ENCODE measurements around the gene PRSS56. TPM values are rescaled to one million over a fixed set of nuclear protein-coding genes. Genes with fewer than 3 reads are reported as not detected.

Gene PRSS56
- total RNA-seq, 1 donor from 2014 or later: not detected

- H3K27ac ChIP-seq: no peak overlapping the region
- no peaks in the 10 kb centered on the region for H3K36me3 ChIP-seq
- no peak for TF ChIP-seq CTCF (IDR thresholded peaks at IDR 0.05)
- no peaks in the 10 kb centered on the region for H3K4me1 ChIP-seq
- intact Hi-C loops (cut with DNase I): no loop called here
- no peak overlapping the region for H3K4me3 ChIP-seq
- H3K27me3 ChIP-seq: no peaks in the 10 kb centered on the region
- H3K9me3 ChIP-seq: no peaks in the 10 kb centered on the region
- no peak for DNase-seq (ENCODE audit: low spot score in 2 of 2)
Observed at GRCh38 chr2:232512602-232513001, 7.6 kb upstream of the PRSS56 start.

GRCh38 chr2:232513353-232513752 lies 6.8 kb upstream of the PRSS56 start:
- H3K4me1 ChIP-seq: no peaks in the 10 kb centered on the region
- no peak overlapping the region for H3K4me3 ChIP-seq
- no peak overlapping the region for H3K27ac ChIP-seq
- no peak for TF ChIP-seq CTCF (IDR thresholded peaks at IDR 0.05)
- no peaks in the 10 kb centered on the region for H3K27me3 ChIP-seq
- intact Hi-C loops (cut with DNase I): no loop called here
- no peak for DNase-seq (ENCODE audit: low spot score in 2 of 2)
- H3K36me3 ChIP-seq: no peaks in the 10 kb centered on the region
- no peaks in the 10 kb centered on the region for H3K9me3 ChIP-seq

GRCh38 chr2:232515639-232516038 lies 4.5 kb upstream of the PRSS56 start:
- no peak for TF ChIP-seq CTCF (IDR thresholded peaks at IDR 0.05)
- Histone ChIP-seq H3K36me3 (no peaks in the 10 kb centered on the region), H3K4me1 (no peaks in the 10 kb centered on the region), H3K9me3 (no peaks in the 10 kb centered on the region), H3K27me3 (no peaks in the 10 kb centered on the region), H3K4me3 (no peak overlapping the region), H3K27ac (no peak overlapping the region)
- intact Hi-C loops (cut with DNase I): no loop called here
- no peak for DNase-seq (ENCODE audit: low spot score in 2 of 2)

GRCh38 chr2:232516551-232516950 lies 3.6 kb upstream of the PRSS56 start:
- Histone ChIP-seq H3K27ac (no peak overlapping the region), H3K4me1 (peaks cover 0 to under 1% of the 10 kb centered on the region in 2 donors), H3K27me3 (peaks cover 2% of the 10 kb centered on the region), H3K4me3 (no peak overlapping the region), H3K9me3 (no peaks in the 10 kb centered on the region), H3K36me3 (no peaks in the 10 kb centered on the region)
- TF ChIP-seq CTCF (IDR thresholded peaks at IDR 0.05): no peak
- no peak for DNase-seq (ENCODE audit: low spot score in 2 of 2)
- intact Hi-C loops (cut with DNase I): no loop called here

GRCh38 chr2:232518844-232519243 lies 1.3 kb upstream of the PRSS56 start:
- no peak for TF ChIP-seq CTCF (IDR thresholded peaks at IDR 0.05)
- no peak for DNase-seq (ENCODE audit: low spot score in 2 of 2)
- peaks cover 12 to 16% of the 10 kb centered on the region in 2 donors for H3K4me1 ChIP-seq
- H3K27me3 ChIP-seq: peaks cover 25% of the 10 kb centered on the region
- no peaks in the 10 kb centered on the region for H3K9me3 ChIP-seq
- no peaks in the 10 kb centered on the region for H3K36me3 ChIP-seq
- no peak overlapping the region for H3K4me3 ChIP-seq
- intact Hi-C loops (cut with DNase I): no loop called here
- H3K27ac ChIP-seq: no peak overlapping the region

- Histone ChIP-seq H3K27ac (no peak overlapping the region), H3K4me1 (peaks cover 15 to 20% of the 10 kb centered on the region in 2 donors), H3K36me3 (no peaks in the 10 kb centered on the region), H3K4me3 (no peak overlapping the region), H3K9me3 (no peaks in the 10 kb centered on the region), H3K27me3 (peaks cover 29% of the 10 kb centered on the region)
- no peak for DNase-seq (ENCODE audit: low spot score in 2 of 2)
- intact Hi-C loops (cut with DNase I): loop anchor here (10.0 kb wide), 1 partner anchor 596 kb away; the partner anchor contains the start of gene NPPC
- TF ChIP-seq CTCF (IDR thresholded peaks at IDR 0.05): no peak
Observed at GRCh38 chr2:232520489-232520888, 301 bp downstream of the PRSS56 start.

All from ascending aorta (tissue), 2 donors.